Measurements from ENCODE around the gene TANK. TPM values are rescaled to one million over a fixed set of nuclear protein-coding genes. Genes with fewer than 3 reads are reported as not detected.

Gene TANK
- total RNA-seq, 1 experiment from 2014 or later, result 52.5 TPM

DNA sequence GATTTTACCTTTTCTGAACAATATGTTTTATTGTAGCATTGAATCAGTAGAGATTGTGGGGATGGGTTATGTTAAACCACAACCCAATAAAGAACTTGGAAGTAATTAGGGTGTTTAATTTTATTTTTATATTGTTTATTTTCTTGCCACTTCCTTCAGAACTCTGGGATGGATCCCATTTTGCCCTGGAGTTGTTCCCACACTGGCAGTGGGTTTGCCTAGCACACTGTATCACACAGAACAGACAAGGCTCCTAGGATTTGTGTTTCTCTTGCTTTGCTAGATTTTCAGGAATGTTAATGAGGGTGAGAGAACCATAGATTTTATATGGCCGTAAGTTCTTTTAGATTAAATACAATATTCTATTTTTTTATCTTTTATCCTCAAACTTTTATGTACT, 59.0 kb downstream of the TANK start:
- H3K9me2 ChIP-seq (ENCODE audit: insufficient read depth), result no peaks in the 10 kb centered on the region
- no peaks in the 10 kb centered on the region for H3K9me3 ChIP-seq (ENCODE audit: control insufficient read depth in 1 of 2, insufficient read depth in 1 of 2, low read depth in 1 of 2, low read length in 2 of 2)
- no peak for TF ChIP-seq SP1 (IDR thresholded peaks at IDR 0.05; ENCODE audit: low read depth)
- no peak for TF ChIP-seq EZH2phosphoT487 (IDR thresholded peaks at IDR 0.05; ENCODE audit: borderline replicate concordance)
- TF ChIP-seq TCF7L2 (IDR thresholded peaks at IDR 0.05; ENCODE audit: borderline replicate concordance, extremely low read depth, insufficient read depth, insufficient read length), result no peak
- no peak for TF ChIP-seq YY1 (IDR thresholded peaks at IDR 0.05; ENCODE audit: extremely low read depth, insufficient replicate concordance, low read depth, low read length)
- TF ChIP-seq JUND (IDR thresholded peaks at IDR 0.05), result no peak
- TF ChIP-seq SRF (IDR thresholded peaks at IDR 0.05; ENCODE audit: low read depth), result no peak
- no peak for TF ChIP-seq POLR2A (IDR thresholded peaks at IDR 0.05; ENCODE audit: borderline replicate concordance, extremely low read depth, insufficient read depth, insufficient read length)
- no peak for TF ChIP-seq EZH2 (IDR thresholded peaks at IDR 0.05)
- TF ChIP-seq RAD21 (IDR thresholded peaks at IDR 0.05; ENCODE audit: low read depth), result no peak
- TF ChIP-seq, protein P1, sequence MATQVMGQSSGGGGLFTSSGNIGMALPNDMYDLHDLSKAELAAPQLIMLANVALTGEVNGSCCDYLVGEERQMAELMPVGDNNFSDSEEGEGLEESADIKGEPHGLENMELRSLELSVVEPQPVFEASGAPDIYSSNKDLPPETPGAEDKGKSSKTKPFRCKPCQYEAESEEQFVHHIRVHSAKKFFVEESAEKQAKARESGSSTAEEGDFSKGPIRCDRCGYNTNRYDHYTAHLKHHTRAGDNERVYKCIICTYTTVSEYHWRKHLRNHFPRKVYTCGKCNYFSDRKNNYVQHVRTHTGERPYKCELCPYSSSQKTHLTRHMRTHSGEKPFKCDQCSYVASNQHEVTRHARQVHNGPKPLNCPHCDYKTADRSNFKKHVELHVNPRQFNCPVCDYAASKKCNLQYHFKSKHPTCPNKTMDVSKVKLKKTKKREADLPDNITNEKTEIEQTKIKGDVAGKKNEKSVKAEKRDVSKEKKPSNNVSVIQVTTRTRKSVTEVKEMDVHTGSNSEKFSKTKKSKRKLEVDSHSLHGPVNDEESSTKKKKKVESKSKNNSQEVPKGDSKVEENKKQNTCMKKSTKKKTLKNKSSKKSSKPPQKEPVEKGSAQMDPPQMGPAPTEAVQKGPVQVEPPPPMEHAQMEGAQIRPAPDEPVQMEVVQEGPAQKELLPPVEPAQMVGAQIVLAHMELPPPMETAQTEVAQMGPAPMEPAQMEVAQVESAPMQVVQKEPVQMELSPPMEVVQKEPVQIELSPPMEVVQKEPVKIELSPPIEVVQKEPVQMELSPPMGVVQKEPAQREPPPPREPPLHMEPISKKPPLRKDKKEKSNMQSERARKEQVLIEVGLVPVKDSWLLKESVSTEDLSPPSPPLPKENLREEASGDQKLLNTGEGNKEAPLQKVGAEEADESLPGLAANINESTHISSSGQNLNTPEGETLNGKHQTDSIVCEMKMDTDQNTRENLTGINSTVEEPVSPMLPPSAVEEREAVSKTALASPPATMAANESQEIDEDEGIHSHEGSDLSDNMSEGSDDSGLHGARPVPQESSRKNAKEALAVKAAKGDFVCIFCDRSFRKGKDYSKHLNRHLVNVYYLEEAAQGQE (IDR thresholded peaks at IDR 0.05; ENCODE audit: low read depth), result no peak
- no peak for TF ChIP-seq ZNF274 (IDR thresholded peaks at IDR 0.05; ENCODE audit: low read depth, low read length)
- TF ChIP-seq, protein P2, sequence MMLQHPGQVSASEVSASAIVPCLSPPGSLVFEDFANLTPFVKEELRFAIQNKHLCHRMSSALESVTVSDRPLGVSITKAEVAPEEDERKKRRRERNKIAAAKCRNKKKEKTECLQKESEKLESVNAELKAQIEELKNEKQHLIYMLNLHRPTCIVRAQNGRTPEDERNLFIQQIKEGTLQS (IDR thresholded peaks at IDR 0.05), result no peak
- no peak for TF ChIP-seq ZFX (IDR thresholded peaks at IDR 0.05)
- no peak for TF ChIP-seq CEBPB (IDR thresholded peaks at IDR 0.05; ENCODE audit: low read depth)
- no peak for TF ChIP-seq POLR2AphosphoS5 (IDR thresholded peaks at IDR 0.05; ENCODE audit: low read depth, low read length)
- H3K9ac ChIP-seq (ENCODE audit: low read length), result no peak overlapping the region
- DNase-seq (ENCODE audit: low read depth, low spot score) (no peak), ATAC-seq (no peak)
- intact Hi-C loops (cut with micrococcal nuclease), result no loop called here
- no peak overlapping the region for H2AFZ ChIP-seq (ENCODE audit: low read depth, low read length, poor library complexity, severe bottlenecking)
- H3K36me3 ChIP-seq (ENCODE audit: control insufficient read depth in 1 of 2, insufficient read depth in 2 of 2, low read length in 2 of 2), result peaks cover 0 to 13% of the 10 kb centered on the region in 2 experiments; a peak in 2 of 4 replicates
- H3K27me3 ChIP-seq (ENCODE audit: insufficient read depth, low read length), result no peaks in the 10 kb centered on the region
- RAD21 ChIA-PET (ENCODE audit: low non-redundant PET in 1 of 2, low total read pairs in 2 of 2, uncharacterized antibody in 2 of 2, unreplicated experiment in 2 of 2), result no interaction called here
- POLR2A ChIA-PET, result no interaction called here
- H3K79me2 ChIP-seq (ENCODE audit: insufficient read depth, low read length), result peaks cover 3% of the 10 kb centered on the region; the same call in 1 of the 2 replicates
- no peaks in the 10 kb centered on the region for H4K20me1 ChIP-seq (ENCODE audit: insufficient read depth)
- H3K4me1 ChIP-seq (ENCODE audit: control insufficient read depth in 1 of 2, insufficient read depth in 2 of 2, low read length in 2 of 2), result no peaks in the 10 kb centered on the region
- H3K4me2 ChIP-seq (ENCODE audit: low read length), result no peak overlapping the region
- CTCF ChIA-PET, result no interaction called here
- H3K4me3 ChIP-seq (replicated peaks in 1 of 2; ENCODE audit: low read depth in 1 of 2, low read length in 2 of 2), result no peak overlapping the region
- BruUV-seq (replicated peaks), result no TSS peak
- H3K27ac ChIP-seq (ENCODE audit: low read depth, low read length), result no peak overlapping the region

All from HCT116 (cell line).